Raji (cell line): ENCODE results near the gene TPPP3.

ENCODE experiments used
- POLR2A ChIP-seq: IDR thresholded peaks from 2 replicates; pipeline ENCODE4 v1.6.1; 2011; ENCODE audit warnings: low read depth, low read length, control low read depth; ENCODE audit not compliant: insufficient read depth

TPPP3 gene

GRCh38 chr16:67393111-67393787, at the start of gene TPPP3:
TSS of gene TPPP3 (minus strand) at chr16:67393498. CDS start at chr16:67391111, 2,387 bp downstream.
- TF ChIP-seq POLR2A = no peak

- TF ChIP-seq POLR2A = no peak
These were observed 49.4 kb upstream of the TPPP3 start for GRCh38 chr16:67442581-67443255.

GRCh38 chr16:67441907-67442306, 48.6 kb upstream of the TPPP3 start:
- TF ChIP-seq POLR2A = no peak

- TF ChIP-seq POLR2A = no peak
These were observed 48.0 kb upstream of the TPPP3 start for GRCh38 chr16:67441271-67441753.

GRCh38 chr16:67438824-67439393, 45.6 kb upstream of the TPPP3 start:
- no peak for TF ChIP-seq POLR2A

GRCh38 chr16:67438098-67438791, 44.9 kb upstream of the TPPP3 start:
- TF ChIP-seq POLR2A = no peak

- no peak for TF ChIP-seq POLR2A
These were observed 44.2 kb upstream of the TPPP3 start for GRCh38 chr16:67437513-67437912.

- no peak for TF ChIP-seq POLR2A
These were observed 43.4 kb upstream of the TPPP3 start for GRCh38 chr16:67436640-67437193.

- no peak for TF ChIP-seq POLR2A
These were observed 42.5 kb upstream of the TPPP3 start for GRCh38 chr16:67435758-67436164.

- no peak for TF ChIP-seq POLR2A
These were observed 39.9 kb upstream of the TPPP3 start for GRCh38 chr16:67433131-67433719.

GRCh38 chr16:67432506-67432890, 39.2 kb upstream of the TPPP3 start:
- TF ChIP-seq POLR2A = no peak

GRCh38 chr16:67431775-67432505, 38.6 kb upstream of the TPPP3 start:
- TF ChIP-seq POLR2A = no peak

GRCh38 chr16:67430977-67431774, 37.9 kb upstream of the TPPP3 start, which contains the start of gene HSD11B2:
TSS of gene HSD11B2 (plus strand) at chr16:67431121. CDS start at chr16:67431249, 128 bp downstream.
- no peak for TF ChIP-seq POLR2A

GRCh38 chr16:67430504-67430976, 37.2 kb upstream of the TPPP3 start:
- TF ChIP-seq POLR2A = no peak
